Stimulated activated CD4-positive, alpha-beta T cell treated with anti-CD3 and anti-CD28 coated beads, TNF-alpha, amount 100 ng/mL, for 1 hour (primary cell): ENCODE measurements around the gene GABRG3.
"Not testable (repeated sequence)": the region's sequence is repeated elsewhere in the genome, so short reads cannot be mapped to it uniquely, and the experiment has no call there.

ENCODE experiments used
- DNase-seq, 3 donors: peaks; one replicate each; pipeline ENCODE4 v3.0.0-alpha.2; 2020; ENCODE audit warnings: low read depth in 3 of 3, low spot score in 1 of 3

The GABRG3 gene

DNA sequence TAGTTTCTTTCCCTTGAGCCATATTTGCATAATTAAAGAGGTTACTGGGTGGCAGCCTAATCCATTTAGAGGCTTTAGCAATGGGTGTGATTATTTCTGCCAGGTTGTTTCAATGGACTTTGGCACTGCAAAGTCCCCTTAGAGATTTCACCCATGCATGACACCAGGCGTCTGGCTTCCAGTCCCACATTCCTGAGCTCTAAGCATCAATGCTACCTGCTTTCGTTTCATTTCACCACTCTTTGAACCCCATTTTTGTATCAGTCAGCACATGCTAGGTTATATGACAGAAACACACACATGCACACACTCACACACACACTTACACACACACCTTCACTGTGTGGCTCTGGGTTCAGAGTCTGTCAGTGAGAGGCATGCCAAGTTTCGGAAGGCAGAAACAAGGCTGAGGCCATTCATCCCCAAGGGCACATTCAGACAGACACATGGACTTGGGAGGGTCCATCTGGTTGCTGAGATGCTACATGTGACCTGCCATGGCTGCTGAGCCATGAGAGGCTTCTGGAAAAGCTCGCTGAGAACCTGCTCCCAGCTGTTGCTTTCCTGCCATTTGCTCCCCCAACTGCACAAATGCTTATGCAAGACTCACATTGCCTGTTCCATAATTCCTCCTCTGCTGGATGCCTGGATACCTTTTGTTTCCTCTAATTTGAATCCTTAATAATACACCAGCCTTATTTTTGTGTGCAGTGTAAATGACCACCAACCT, 354.1 kb downstream of the GABRG3 start:
- no peak for DNase-seq

DNA sequence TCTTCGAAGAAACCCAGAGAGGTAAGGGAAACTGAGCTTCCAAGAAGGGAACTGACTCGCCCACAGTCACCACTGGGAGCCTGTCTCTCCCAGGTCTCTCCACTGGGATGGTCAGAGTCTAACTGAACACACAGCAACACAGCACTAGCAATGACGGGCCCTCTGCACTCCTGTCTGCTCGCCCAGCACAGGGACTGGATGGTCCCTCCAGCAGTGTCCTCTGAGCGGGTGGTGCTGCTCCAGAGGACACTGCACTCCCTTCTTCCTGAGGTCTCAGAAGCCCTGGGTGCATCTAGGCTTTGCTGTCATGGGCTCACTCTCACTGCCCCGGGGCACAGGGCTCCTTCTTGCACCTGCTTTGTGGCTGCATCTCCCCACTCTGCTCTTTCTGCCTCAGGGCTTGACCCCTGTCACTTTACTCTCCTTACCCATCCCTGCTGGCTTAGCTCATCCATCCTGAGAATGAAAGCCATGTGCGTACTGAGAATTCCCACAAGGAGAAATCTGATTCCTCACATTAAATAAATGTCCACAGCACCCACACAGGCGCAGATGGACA, 356.6 kb downstream of the GABRG3 start:
- DNase-seq, result no peak

DNA sequence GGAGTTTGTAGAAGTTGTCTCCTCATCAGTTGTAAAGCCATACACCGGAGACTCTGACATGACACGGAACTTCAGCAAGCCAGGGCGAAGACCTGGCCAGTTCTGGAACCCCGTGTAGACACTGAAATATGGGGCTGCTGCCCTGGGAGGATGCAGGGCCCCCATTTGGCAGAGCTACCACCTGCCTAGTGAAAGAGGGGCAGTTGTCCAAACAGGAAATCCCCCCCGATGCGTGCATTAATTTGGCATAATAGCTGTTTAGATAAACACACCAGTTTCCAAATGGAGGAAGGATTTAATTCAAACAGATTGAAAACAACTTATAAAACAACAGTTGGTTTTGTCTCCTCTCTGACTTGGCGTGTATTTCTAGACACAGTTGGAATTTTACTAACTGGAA, 357.2 kb downstream of the GABRG3 start:
- DNase-seq, result no peak

DNA sequence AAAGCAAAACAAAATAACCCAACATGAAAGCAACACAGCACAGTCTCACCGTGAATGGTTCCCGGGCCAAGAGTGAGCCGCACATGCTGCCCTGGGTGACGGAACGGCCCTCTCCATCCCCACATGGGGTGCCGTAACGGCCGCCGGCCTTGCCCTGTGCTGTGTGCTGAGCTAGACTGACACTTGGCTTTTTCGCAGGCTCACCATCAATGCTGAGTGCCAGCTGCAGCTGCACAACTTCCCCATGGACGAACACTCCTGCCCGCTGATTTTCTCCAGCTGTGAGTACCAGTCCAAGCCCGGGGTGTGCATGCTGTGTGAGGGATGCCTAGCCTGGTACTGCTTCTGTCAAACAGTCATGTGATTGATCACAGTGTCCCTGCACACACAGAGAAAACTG, 357.6 kb downstream of the GABRG3 start:
- DNase-seq, result no peak

DNA sequence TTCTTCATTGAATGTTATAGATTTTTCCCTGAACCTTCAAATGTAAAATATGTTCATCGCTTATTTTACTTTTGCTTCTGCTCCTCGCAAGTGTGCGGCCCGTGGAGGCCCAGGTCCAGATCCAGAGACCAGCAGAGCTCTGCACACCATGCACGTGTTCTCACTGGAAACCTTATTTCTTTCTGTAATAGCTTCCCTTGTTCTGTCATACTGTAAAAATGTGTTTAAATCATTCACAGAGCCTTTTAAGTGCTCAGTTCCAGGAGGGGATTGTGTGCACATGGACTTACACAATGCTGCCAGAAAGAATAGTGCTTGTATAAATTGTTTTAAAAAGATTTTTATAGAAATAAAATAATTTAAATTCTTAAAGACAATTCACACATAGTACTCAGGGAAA, 359.3 kb downstream of the GABRG3 start:
- DNase-seq, result no peak

DNA sequence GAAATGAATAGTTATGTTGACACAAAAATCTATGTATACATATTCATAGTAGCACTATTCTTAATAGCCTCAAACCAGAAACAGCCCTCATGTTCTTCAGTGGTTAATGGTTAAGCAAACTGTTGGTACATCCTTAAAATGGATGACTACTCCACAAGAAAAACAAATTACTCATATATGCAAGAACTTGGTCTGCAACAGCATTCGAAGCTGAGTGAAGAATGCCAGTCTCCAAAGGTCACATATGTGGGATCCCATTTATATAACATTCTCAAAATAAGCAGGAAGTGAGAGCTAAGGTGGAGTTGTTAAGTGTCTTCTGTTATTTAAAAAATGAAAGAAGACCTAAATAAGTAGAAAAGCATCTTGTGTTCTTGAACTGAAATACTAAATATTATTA, 365.7 kb downstream of the GABRG3 start:
- no peak for DNase-seq

DNA sequence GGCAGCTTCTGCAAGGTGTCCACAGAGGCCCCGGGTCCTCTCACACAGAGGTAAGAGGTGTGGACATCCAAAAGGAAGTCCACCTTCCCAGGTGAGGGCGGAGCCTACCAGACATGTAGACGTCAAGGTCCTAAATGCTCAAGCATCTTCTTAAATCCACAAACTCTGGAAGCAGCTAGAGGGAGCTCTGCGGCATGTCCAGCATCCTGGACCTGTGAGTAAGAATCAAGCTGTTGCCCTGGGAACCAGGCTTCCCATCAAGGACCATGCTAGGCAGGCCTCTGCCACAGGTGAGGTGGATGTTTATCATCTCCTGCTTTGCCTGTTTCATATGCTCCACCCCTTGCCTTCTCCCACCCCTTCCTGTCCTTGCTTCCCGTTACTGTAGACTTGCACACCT, 368.2 kb downstream of the GABRG3 start:
- DNase-seq, result no peak

DNA sequence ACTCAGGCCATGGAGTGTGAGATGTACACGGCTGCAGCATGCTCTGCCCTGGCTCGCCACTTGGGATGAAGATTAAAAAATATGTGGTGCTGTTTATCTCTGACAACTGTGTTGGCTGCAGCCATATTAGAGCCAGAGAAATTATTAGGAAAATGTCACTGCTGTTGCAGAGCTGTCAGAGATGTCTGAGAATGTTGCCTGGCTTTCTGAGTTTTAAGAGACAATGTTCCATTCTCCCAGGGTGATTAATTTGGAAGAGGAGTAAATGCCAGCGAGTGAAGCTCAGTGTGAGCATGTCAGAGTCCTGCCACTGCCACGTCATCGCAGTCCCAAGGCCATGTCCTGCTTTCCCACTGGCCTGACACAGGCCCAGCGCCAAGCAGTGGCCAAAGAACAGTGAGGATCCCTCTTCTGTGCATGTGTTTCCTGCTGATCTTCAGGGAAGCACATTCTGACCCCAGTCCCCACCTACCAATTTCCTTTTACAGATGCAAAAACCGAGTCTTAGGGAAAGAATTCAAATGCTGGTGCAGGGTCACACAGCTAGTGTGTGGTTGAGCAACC, 370.9 kb downstream of the GABRG3 start:
- no peak for DNase-seq

DNA sequence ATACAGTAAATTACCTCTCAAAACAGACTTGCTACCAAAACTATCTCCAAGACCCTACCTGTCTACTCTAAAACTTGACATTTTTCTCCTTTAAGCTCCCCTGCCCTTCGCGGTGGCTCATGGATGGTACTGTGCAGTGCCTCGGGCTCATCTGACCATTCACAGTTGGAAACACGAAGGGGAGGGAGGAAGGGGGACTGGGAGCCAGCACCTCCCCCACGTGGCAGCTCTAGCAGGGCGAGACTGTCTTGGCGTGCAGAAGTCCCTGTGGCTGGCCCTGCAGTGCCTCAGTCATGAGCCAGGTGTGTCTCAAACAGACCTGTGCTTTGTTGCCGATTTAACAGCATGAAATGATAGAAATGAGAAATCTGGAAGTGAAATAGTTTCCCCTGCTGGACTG, 372.0 kb downstream of the GABRG3 start:
- DNase-seq, result no peak

DNA sequence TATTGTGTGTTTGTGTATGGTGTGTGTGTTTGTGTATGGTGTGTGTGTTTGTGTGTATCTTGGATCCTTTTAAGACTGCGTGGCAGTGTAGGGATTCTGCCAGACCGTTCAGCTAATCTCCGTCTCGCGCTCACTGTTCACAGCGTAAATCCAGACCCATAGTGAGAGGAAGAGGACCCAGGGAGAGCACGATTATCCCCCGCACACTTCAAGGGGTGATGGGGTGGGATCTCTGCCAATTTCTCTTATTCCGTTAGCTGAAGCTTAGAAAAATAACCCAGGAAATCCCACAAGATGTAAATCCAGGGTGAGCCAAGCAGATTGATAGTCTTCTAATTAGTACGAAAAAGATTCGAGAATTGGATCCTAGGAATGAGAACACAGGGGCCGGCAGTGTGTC, 381.2 kb downstream of the GABRG3 start:
- DNase-seq, result no peak

DNA sequence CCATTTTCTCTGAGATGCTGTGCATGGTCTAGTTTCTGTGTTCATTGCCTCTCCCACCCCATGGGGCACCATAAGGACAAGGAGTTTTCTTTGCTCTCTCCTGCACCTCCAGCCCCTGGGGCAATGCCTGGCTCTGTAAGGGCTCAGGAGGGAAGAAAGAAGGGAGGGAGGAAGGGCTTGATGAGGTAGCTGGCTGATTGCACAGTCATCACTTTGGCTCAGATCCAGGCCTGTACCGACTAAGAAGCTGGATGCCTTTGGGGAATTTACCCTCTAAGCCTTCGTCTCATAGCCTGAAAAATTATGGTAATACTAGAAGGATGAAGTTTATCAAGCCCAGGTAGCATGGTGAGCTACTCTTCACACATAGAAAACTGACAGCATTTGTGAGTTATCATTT, 382.9 kb downstream of the GABRG3 start:
- no peak for DNase-seq

DNA sequence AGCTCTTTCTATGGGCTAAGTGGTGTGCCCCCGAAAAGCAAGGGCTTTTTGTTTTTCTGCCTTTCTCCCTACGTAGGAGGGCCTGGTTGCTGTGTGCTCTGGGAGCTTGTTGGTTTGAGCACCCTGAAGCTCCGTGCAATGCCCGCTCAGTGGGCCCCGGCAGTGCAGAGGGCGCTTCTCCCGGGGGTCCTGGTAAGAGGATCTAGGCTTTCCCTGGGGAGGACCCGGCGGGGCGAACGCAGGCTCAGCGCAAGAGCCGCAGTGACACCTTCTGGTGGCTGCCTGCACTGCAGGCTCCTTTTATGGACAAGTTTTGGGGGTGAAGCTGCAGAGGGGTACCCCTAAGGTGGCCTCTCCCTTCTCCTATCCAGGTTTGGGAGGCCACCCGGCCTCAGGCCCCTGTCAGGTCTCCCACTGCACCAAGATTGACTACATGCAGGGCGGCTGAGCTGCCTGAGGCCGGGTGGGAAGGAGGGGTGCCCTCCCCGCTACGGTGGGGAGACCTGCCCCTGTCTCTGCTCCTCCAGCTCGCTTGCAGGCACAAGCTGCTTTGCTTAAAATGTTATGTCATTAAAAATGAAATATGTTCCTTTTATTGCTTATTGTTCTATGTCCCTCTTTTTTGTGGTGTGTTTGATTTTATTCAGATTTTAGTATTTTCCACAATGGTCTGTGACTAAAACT, 387.9 kb downstream of the GABRG3 start:
- DNase-seq, result no peak

DNA sequence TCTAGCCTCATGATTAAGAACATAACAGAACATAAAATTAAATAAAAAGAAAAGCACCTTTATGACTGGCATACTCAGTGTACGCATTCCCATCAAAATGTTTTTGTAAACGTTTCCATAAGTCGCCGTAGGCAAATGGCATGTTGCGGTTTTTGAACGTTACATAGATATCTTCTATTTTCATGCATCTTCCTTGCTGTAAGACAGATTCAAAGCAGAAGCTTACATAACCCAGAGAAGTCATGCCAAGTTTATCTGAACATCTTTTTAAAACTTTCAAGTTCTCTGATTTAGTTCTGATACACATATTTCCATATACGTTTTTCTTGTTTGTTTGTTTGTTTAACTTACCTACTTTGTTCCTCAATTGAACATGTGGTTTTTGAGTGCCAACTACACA, 388.6 kb downstream of the GABRG3 start:
- no peak for DNase-seq

DNA sequence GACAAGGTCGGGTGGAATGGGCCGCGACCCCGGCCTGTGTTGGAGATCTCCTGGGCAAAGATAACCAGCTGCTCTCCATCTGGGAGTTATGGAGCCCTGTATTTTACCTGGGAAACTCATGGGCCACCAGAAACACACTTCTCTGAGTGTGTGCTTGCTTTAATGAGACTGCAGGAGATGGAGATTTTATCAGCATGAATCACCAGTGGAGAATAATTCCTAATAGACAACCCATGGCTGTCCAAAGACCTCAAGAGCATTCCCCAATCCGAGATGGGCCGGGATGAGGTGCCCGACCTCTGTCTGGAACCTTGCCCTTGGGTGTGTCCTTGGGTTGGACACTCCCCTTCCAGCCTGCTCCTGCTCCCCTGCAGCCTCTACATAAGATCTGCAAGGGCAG, 389.3 kb downstream of the GABRG3 start:
- DNase-seq, result no peak

DNA sequence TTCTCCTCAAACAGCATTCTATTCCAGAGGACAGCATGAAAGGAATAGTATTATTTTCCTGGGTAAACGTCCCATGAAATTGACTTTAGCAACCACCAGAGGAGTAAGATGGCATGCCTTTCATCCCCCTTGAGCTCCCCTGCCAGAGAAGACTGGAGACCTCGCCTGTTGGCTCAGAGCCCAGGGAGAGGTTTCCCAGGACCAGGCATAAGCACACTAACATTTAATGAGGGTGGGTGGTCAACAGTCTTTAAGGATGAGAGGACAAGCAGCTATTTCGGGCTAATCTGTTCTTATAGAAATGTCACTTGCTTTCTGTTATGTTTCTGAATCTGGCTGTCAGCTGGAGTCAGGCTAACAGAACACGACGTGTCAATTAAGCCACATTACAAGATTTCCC, 390.5 kb downstream of the GABRG3 start:
- no peak for DNase-seq

DNA sequence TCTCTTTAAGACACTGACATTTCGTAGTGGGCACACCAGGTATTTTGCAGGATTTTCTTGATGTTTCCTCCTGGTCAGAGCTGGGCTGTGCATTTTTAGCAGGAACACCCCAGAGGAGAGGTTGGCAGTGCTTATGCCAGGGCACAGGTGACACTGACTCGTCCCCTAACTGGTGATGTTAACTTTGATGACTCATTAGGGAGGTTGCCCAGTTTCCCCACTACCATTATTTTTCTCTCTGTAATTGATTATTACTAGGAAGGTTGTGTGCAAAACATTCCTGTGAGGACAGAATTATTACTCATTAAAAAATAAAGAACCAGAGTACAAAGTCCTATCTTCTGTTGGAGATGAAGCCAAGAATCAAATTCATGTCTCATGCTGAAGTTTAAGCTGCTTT, 394.5 kb downstream of the GABRG3 start:
- DNase-seq, result no peak

DNA sequence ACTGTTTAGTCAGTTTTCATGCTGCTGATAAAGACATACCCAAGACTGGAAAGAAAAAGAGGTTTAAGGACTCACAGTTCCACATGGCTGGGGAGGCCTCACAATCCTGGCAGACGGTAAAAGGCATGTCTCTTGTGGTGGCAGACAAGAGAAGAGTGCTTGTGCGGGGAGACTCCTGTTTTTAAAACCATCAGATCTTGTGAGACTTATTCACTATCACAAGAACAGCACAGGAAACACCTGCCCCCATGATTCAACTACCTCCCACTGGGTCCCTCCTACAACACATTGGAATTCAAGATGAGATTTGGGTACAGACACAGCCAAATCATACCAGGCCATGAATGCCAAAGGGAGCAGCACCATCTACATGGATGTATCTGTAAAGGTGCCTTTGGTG, 406.4 kb downstream of the GABRG3 start:
- not testable (repeated sequence) for DNase-seq

DNA sequence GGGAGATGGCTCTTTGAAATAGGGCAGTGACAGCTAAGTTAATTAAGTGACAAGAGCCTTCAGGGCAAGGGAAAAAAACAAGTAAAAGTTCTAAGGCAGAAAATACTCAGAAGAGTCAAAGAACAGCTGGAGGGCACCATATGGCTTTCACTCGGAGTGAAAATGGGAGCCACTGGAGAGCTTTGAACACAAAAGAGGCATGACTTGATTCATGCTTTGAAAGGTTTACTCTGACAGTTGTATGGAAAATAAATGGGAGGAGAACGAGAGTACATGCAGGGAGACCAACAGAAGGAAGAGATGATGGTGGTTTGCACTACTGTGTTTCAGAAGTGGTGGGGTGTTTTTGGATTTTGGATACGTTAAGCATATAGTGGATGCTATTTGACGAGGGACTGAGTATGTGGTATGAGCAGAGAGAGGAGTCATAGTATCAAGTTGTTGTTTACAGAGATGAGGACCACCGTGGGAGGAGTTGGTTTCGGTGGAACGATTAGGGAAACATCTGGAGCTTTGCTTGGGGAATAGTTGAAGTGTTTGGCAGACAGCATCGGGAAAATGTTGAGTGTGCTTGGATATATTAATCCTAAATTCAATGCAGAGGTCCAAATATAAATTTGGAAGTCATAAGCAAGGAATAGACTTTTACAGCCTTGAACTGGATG, 411.5 kb downstream of the GABRG3 start:
- DNase-seq, result no peak

DNA sequence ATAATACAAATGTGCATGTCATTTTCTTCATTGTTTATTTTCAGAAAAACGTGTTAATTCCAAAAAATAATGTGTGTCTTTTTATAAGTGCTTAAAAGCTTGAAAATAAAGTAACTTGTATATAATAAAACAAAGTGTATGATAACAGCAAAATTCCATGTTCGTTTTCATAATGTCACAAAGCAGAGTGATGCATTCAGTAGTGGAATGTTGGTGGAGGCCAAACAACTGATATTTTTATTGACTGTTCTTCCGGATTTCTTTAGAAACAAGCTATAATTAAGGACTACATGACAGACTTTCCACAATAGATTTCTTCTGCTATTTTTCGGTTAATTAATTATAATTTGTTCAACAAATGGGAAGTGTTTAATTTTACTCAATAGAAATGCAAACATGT, 412.7 kb downstream of the GABRG3 start:
- no peak for DNase-seq

DNA sequence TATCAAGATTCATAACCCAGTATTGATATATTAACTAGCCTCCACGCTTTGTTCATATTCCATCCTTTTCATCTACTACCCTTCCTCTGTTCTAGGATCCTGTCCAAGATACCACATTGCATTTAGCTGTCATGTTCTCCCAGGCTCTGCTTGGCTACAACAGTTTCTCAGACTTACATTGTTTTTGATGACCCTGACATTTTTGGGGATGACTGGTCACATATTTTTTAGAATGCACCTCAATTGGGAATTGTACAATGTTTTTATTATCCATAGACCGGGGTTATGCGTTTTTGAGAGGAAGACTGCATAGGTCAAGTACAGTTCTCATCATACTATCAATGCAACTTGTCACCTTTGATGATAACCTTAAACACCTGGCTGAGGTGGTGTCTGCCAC, 421.2 kb downstream of the GABRG3 start:
- DNase-seq, result no peak

DNA sequence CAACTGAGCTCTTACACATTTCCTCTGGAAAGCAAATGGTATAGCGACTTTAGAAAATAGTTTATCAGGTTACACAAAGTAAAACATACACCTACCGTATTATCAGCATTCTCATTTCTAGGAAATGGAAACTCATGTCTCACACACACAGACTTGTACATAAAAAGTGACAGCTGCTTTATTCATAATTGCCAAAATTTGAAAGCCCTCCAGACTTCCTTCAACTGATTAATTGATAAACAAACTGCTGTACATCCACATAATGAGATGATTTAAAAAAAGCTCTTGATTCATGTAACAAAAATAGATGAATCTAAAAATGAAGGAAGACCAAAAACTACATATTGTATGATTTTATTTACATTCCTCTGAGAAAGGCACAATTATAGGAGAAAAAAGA, 425.5 kb downstream of the GABRG3 start:
- DNase-seq, result no peak

DNA sequence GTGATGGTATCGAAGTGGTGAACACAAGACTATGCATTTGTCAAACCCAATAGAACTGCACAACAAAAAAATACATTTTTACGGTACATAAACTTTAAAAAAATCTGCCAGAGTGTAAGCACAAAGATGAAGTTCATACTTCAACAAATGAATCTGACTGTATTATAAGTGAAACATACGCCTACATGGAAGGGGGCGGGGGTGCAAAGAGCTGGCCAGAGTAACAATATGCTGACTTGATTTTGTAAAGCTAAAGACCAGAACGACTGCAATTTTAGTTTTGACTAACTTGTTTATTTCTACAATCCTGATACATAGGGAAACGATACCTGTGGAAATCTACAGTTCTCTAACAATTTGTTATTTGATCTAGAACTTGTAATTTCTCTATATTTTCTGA, 426.0 kb downstream of the GABRG3 start:
- no peak for DNase-seq
